ENCODE data around the gene ERP27. TPM values are rescaled to one million over a fixed set of nuclear protein-coding genes. Genes with fewer than 3 reads are reported as not detected.

Gene ERP27
- total RNA-seq, 1 experiment from 2014 or later = 0.98 TPM

DNA sequence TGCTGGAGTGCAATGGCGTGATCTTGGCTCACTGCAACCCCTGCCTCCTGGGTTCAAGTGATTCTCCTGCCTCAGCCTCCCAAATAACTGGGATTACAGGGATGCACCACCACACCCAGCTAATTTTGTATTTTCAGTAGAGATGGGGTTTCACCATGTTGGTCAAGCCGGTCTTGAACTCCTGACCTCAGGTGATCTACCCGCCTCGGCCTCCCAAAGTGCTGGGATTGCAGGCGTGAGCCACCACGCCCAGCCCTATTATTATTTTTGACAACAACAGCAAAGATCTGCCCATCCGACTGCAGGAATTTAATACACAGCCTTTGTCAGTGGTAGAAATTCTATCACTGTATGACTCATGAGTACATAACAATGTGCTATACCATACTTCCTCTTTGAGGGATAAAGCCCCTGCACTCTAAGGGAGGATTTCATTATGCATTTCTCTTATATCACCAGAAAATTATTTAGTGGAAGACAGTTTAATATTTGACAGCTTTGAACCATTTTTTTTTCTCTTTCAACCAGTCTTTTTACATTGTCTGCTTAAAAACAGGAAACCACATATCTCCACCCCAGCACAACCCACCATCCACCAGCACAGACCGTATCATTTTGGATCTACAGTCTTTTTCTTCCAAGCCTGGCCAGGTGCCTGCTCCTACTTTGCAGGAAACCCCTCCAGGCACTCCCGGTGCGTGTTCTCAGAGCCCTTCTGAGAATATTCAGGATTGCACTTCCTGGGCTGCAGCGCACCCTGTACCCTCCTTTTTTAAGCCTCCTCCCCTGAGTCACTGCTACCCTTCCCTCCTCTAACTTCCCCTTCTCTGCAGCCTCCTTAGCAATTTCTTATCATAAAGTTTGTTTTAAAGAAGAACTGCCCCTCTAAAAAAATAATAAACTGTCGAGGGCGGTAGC lies 22.5 kb upstream of the ERP27 start:
- CTCF ChIA-PET = interaction anchor here (0.6 kb wide), 1 partner anchor 320 kb away, joined by 5 read pairs; no protein-coding TSS in a partner anchor
- Histone ChIP-seq H3K27me3 (replicated peaks; ENCODE audit: control insufficient read depth, insufficient read depth, low read length) (no peaks in the 10 kb centered on the region), H3K4me3 (ENCODE audit: low read depth, low read length) (no peak overlapping the region), H3K4me1 (no peaks in the 10 kb centered on the region), H3K36me3 (ENCODE audit: control insufficient read depth, insufficient read depth, low read length) (no peaks in the 10 kb centered on the region), H3K9me3 (no peaks in the 10 kb centered on the region)
- no peak for DNase-seq
- Mint-ChIP-seq H3K4me1 (ENCODE audit: low read depth, unreplicated experiment) (no peaks in the 10 kb centered on the region), H3K27ac (ENCODE audit: unreplicated experiment) (no peak overlapping the region), H3K9me3 (ENCODE audit: unreplicated experiment) (no peaks in the 10 kb centered on the region), H3K36me3 (ENCODE audit: insufficient read depth, unreplicated experiment) (no peaks in the 10 kb centered on the region), H3K27me3 (ENCODE audit: insufficient read depth, unreplicated experiment) (no peaks in the 10 kb centered on the region), H3K4me3 (ENCODE audit: unreplicated experiment) (no peak overlapping the region)
- TF ChIP-seq, protein P1, sequence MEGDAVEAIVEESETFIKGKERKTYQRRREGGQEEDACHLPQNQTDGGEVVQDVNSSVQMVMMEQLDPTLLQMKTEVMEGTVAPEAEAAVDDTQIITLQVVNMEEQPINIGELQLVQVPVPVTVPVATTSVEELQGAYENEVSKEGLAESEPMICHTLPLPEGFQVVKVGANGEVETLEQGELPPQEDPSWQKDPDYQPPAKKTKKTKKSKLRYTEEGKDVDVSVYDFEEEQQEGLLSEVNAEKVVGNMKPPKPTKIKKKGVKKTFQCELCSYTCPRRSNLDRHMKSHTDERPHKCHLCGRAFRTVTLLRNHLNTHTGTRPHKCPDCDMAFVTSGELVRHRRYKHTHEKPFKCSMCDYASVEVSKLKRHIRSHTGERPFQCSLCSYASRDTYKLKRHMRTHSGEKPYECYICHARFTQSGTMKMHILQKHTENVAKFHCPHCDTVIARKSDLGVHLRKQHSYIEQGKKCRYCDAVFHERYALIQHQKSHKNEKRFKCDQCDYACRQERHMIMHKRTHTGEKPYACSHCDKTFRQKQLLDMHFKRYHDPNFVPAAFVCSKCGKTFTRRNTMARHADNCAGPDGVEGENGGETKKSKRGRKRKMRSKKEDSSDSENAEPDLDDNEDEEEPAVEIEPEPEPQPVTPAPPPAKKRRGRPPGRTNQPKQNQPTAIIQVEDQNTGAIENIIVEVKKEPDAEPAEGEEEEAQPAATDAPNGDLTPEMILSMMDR (IDR thresholded peaks at IDR 0.05; ENCODE audit: insufficient read depth in 1 of 2, low read depth in 1 of 2, low read length in 1 of 2, severe bottlenecking in 1 of 2, unreplicated experiment in 1 of 2) = no peak
- POLR2A ChIA-PET = no interaction called here
- intact Hi-C loops (cut with micrococcal nuclease; ENCODE audit: unreplicated experiment) = no loop called here
- no TSS peak for BruUV-seq (replicated peaks)

DNA sequence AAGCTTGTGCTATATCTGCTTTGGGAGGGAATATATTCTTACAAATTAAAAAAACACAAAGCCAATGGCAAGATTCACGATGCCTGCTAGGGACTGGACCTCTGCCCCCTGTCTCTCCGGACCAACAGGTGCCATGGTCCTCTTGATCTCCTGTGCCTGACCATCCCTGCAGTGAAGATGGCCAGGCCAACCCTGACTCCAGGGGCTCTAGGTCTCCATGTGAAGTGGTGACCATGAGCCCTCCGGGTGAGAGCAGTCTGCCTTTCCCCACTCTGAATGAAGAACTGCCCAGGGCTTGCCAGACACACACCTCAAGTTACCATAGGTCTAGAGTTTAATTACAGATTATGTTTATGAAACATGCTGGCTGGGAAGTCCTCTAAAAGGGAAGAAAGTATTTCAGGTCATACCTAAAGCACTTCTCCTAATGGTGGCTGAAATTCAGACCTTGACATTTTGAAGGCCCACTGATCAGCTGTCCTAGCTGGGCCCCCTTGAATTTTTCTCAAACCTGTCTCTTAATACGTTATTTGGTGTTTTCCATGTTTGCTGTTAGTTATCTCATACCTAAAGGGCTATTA lies 21.7 kb upstream of the ERP27 start:
- no peaks in the 10 kb centered on the region for H3K27me3 ChIP-seq (replicated peaks; ENCODE audit: control insufficient read depth, insufficient read depth, low read length)
- no peaks in the 10 kb centered on the region for H3K9me3 ChIP-seq
- Mint-ChIP-seq H3K4me3 (ENCODE audit: unreplicated experiment) (no peak overlapping the region), H3K27me3 (ENCODE audit: insufficient read depth, unreplicated experiment) (no peaks in the 10 kb centered on the region), H3K27ac (ENCODE audit: unreplicated experiment) (no peak overlapping the region), H3K4me1 (ENCODE audit: low read depth, unreplicated experiment) (no peaks in the 10 kb centered on the region), H3K9me3 (ENCODE audit: unreplicated experiment) (no peaks in the 10 kb centered on the region), H3K36me3 (ENCODE audit: insufficient read depth, unreplicated experiment) (no peaks in the 10 kb centered on the region)
- intact Hi-C loops (cut with micrococcal nuclease; ENCODE audit: unreplicated experiment) = no loop called here
- no peaks in the 10 kb centered on the region for H3K4me1 ChIP-seq
- DNase-seq = no peak
- no peaks in the 10 kb centered on the region for H3K36me3 ChIP-seq (ENCODE audit: control insufficient read depth, insufficient read depth, low read length)
- ChIA-PET POLR2A (no interaction called here), CTCF (no interaction called here)
- TF ChIP-seq, protein P1 (IDR thresholded peaks at IDR 0.05; ENCODE audit: insufficient read depth in 1 of 2, low read depth in 1 of 2, low read length in 1 of 2, severe bottlenecking in 1 of 2, unreplicated experiment in 1 of 2) = no peak
- no peak overlapping the region for H3K4me3 ChIP-seq (ENCODE audit: low read depth, low read length)
- BruUV-seq (replicated peaks) = no TSS peak

DNA sequence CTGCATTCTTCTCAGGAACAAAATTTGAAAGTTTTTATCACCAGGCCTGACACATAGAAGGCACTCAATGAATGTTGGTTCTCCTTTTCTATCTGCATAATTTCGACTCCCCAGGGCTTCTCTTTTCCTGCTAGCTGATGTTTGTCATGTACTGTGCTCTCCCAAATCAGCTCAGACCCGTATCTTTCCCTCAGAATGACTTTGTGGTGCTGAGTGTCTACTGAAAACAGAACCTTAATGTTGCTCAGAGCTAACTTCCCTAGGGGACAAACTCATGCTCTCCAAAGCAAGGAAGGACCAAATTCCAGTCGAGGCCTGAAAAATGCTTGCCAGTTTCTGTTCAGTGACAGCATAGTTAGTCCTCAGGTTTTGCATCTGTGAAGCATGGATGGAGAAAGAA lies 21.1 kb upstream of the ERP27 start:
- Histone ChIP-seq H3K4me1 (no peaks in the 10 kb centered on the region), H3K4me3 (ENCODE audit: low read depth, low read length) (no peak overlapping the region), H3K27me3 (replicated peaks; ENCODE audit: control insufficient read depth, insufficient read depth, low read length) (no peaks in the 10 kb centered on the region), H3K9me3 (no peaks in the 10 kb centered on the region), H3K36me3 (ENCODE audit: control insufficient read depth, insufficient read depth, low read length) (no peaks in the 10 kb centered on the region)
- ChIA-PET POLR2A (no interaction called here), CTCF (no interaction called here)
- Mint-ChIP-seq H3K36me3 (ENCODE audit: insufficient read depth, unreplicated experiment) (no peaks in the 10 kb centered on the region), H3K4me3 (ENCODE audit: unreplicated experiment) (no peak overlapping the region), H3K27ac (ENCODE audit: unreplicated experiment) (no peak overlapping the region), H3K27me3 (ENCODE audit: insufficient read depth, unreplicated experiment) (no peaks in the 10 kb centered on the region), H3K9me3 (ENCODE audit: unreplicated experiment) (no peaks in the 10 kb centered on the region), H3K4me1 (ENCODE audit: low read depth, unreplicated experiment) (no peaks in the 10 kb centered on the region)
- intact Hi-C loops (cut with micrococcal nuclease; ENCODE audit: unreplicated experiment) = no loop called here
- DNase-seq = no peak
- TF ChIP-seq, protein P1 (IDR thresholded peaks at IDR 0.05; ENCODE audit: insufficient read depth in 1 of 2, low read depth in 1 of 2, low read length in 1 of 2, severe bottlenecking in 1 of 2, unreplicated experiment in 1 of 2) = no peak
- BruUV-seq (replicated peaks) = no TSS peak
